Suppressor macrophage treated with lipopolysaccharide for 4 hours (primary cell): Measurements from ENCODE around the gene PRPSAP2.
A peak's percentile ranks its signal among the peaks of the same experiment; 100 is the strongest.
"Not testable (repeated sequence)": the region's sequence is repeated elsewhere in the genome, so short reads cannot be mapped to it uniquely, and the experiment has no call there.

Experiments
- DNase-seq: peaks from one replicate; pipeline ENCODE4 v3.0.0-alpha.2; 2020

PRPSAP2 gene

GRCh38 chr17:18947866-18948265, 89.9 kb downstream of the PRPSAP2 start:
- no peak for DNase-seq

GRCh38 chr17:18948476-18949006, 90.6 kb downstream of the PRPSAP2 start:
- no peak for DNase-seq

- DNase-seq, result no peak
These were observed 91.6 kb downstream of the PRPSAP2 start for GRCh38 chr17:18949566-18949965.

GRCh38 chr17:18950346-18950745, 92.4 kb downstream of the PRPSAP2 start:
- no peak for DNase-seq

GRCh38 chr17:18950944-18951905, 93.3 kb downstream of the PRPSAP2 start:
- DNase-seq, result no peak

GRCh38 chr17:18951941-18952842, 94.3 kb downstream of the PRPSAP2 start, which contains the start of gene SLC5A10:
TSS of gene SLC5A10 (plus strand) at chr17:18952165. CDS start at chr17:18952206, 41 bp downstream.
- no peak for DNase-seq

GRCh38 chr17:18953231-18953728, 95.3 kb downstream of the PRPSAP2 start:
- no peak for DNase-seq

GRCh38 chr17:18954321-18954720, 96.4 kb downstream of the PRPSAP2 start:
- DNase-seq, result no peak

- DNase-seq, result no peak
These were observed 97.1 kb downstream of the PRPSAP2 start for GRCh38 chr17:18955009-18955408.

- not testable (repeated sequence) for DNase-seq
These were observed 98.1 kb downstream of the PRPSAP2 start for GRCh38 chr17:18956021-18956420.

GRCh38 chr17:18956581-18956980, 98.7 kb downstream of the PRPSAP2 start:
- no peak for DNase-seq

- no peak for DNase-seq
These were observed 99.9 kb downstream of the PRPSAP2 start for GRCh38 chr17:18957831-18958230.

GRCh38 chr17:18958611-18959010, 100.7 kb downstream of the PRPSAP2 start:
- DNase-seq, result no peak

- DNase-seq, result no peak
These were observed 101.3 kb downstream of the PRPSAP2 start for GRCh38 chr17:18959071-18959844.

- DNase-seq, result no peak
These were observed 101.9 kb downstream of the PRPSAP2 start for GRCh38 chr17:18959845-18960240.

GRCh38 chr17:18960241-18960665, 102.3 kb downstream of the PRPSAP2 start:
- no peak for DNase-seq

GRCh38 chr17:18960803-18961511, 103.0 kb downstream of the PRPSAP2 start:
- DNase-seq, result peak; percentile 90

GRCh38 chr17:18961634-18962493, 103.9 kb downstream of the PRPSAP2 start:
- DNase-seq, result no peak

- no peak for DNase-seq
These were observed 104.5 kb downstream of the PRPSAP2 start for GRCh38 chr17:18962494-18962815.
